Measurements from ENCODE around the gene FAM237B.

GRCh38 chr7:90347759-90348158 is 26.7 kb upstream of the FAM237B start:
- TF ChIP-seq POLR2A (IDR thresholded peaks at IDR 0.05) (no peak), CTCF (IDR thresholded peaks at IDR 0.05) (no peak), POLR2AphosphoS5 (IDR thresholded peaks at IDR 0.05) (no peak), EP300 (IDR thresholded peaks at IDR 0.05; ENCODE audit: low read depth) (no peak)
